CD14-positive monocyte (primary cell): ENCODE results near the gene ACCS. TPM values are rescaled to one million over a fixed set of nuclear protein-coding genes. Genes with fewer than 3 reads are reported as not detected.

Experiments
- DNase-seq, 3 donors: peaks; one replicate each; pipeline ENCODE4 v3.0.0-alpha.2; 2011 to 2022
- H2AFZ ChIP-seq: 2 replicates; pipeline ENCODE4 v1.6.0; 2012; ENCODE audit warnings: mild to moderate bottlenecking, low read depth, low read length, inconsistent platforms; ENCODE audit not compliant: insufficient read depth, poor library complexity, severe bottlenecking
- H3K27ac ChIP-seq, 2 donors: 1 replicate in 1 of 2; 2 replicates in 1 of 2; pipeline ENCODE4 v1.5.1; 2012 to 2013; ENCODE audit warnings: low read length in 2 of 2, control low read depth in 1 of 2, inconsistent platforms in 1 of 2, low read depth in 1 of 2, mild to moderate bottlenecking in 1 of 2
- H3K27me3 ChIP-seq, 2 donors: one replicate each; pipeline versions ENCODE4 v1.6.0 to v1.6.1; 2011 to 2013; ENCODE audit warnings: low read length in 2 of 2; ENCODE audit not compliant: control insufficient read depth in 2 of 2, insufficient read depth in 2 of 2
- H3K36me3 ChIP-seq, 2 donors: replicated peaks in 1 of 2; 1 replicate in 1 of 2; 2 replicates in 1 of 2; pipeline versions ENCODE4 v1.5.1 to v1.6.1; 2012 to 2013; ENCODE audit warnings: low read length in 2 of 2, control low read depth in 1 of 2, inconsistent platforms in 1 of 2, mild to moderate bottlenecking in 1 of 2; ENCODE audit not compliant: insufficient read depth in 2 of 2, control insufficient read depth in 1 of 2
- H3K4me1 ChIP-seq, 2 donors: 1 replicate in 1 of 2; 2 replicates in 1 of 2; pipeline versions ENCODE4 v1.5.1 to v1.6.1; 2012 to 2013; ENCODE audit warnings: low read length in 2 of 2, control low read depth in 1 of 2, inconsistent platforms in 1 of 2, mild to moderate bottlenecking in 1 of 2, moderate library complexity in 1 of 2; ENCODE audit not compliant: insufficient read depth in 2 of 2, control insufficient read depth in 1 of 2
- H3K4me2 ChIP-seq: replicated peaks from 2 replicates; pipeline ENCODE3; 2012; ENCODE audit warnings: low read length, moderate library complexity, mild to moderate bottlenecking; ENCODE audit not compliant: poor library complexity, severe bottlenecking; ENCODE audit errors: extremely low read depth
- H3K4me3 ChIP-seq, 3 experiments: fragments of 200-600 bp in 1 of 3; sonication (generic) in 1 of 3; replicated peaks in 1 of 3; 1 replicate in 2 of 3; 2 replicates in 1 of 3; pipeline ENCODE4 v1.5.1; 2011 to 2013; ENCODE audit warnings: low read length in 3 of 3, mild to moderate bottlenecking in 3 of 3, control low read depth in 2 of 3, low read depth in 2 of 3, inconsistent platforms in 1 of 3, moderate library complexity in 1 of 3
- H3K79me2 ChIP-seq: 2 replicates; pipeline ENCODE4 v1.6.0; 2012; ENCODE audit warnings: mild to moderate bottlenecking, control low read depth, inconsistent platforms, low read length, moderate library complexity; ENCODE audit not compliant: insufficient read depth
- H3K9ac ChIP-seq: 2 replicates; pipeline ENCODE4 v1.6.0; 2017; ENCODE audit warnings: low read length, mild to moderate bottlenecking; ENCODE audit not compliant: insufficient read depth, poor library complexity, severe bottlenecking
- H3K9me3 ChIP-seq, 2 donors: replicated peaks in 1 of 2; 1 replicate in 1 of 2; 2 replicates in 1 of 2; pipeline versions ENCODE4 v1.5.1 to v1.6.1; 2012 to 2013; ENCODE audit warnings: low read length in 2 of 2, control low read depth in 1 of 2; ENCODE audit not compliant: control insufficient read depth in 1 of 2, insufficient read depth in 1 of 2
- H4K20me1 ChIP-seq: 2 replicates; pipeline ENCODE4 v1.6.0; 2012; ENCODE audit warnings: mild to moderate bottlenecking, low read length, control low read depth, moderate library complexity; ENCODE audit not compliant: insufficient read depth
- H3K27ac Mint-ChIP-seq, 7 donors: one replicate each; pipeline ENCODE4 v1.8.0; 2020; ENCODE audit warnings: mild to moderate bottlenecking in 7 of 7, mixed read lengths in 7 of 7, moderate library complexity in 6 of 7, inconsistent platforms in 2 of 7
- H3K27me3 Mint-ChIP-seq, 3 donors: one replicate each; pipeline ENCODE4 v1.8.0; 2021 to 2022; ENCODE audit warnings: low read depth in 3 of 3, mild to moderate bottlenecking in 3 of 3, mixed read lengths in 3 of 3, moderate library complexity in 3 of 3, inconsistent platforms in 1 of 3
- H3K36me3 Mint-ChIP-seq, 2 donors: one replicate each; pipeline ENCODE4 v1.8.0; 2020; ENCODE audit warnings: mixed read lengths in 2 of 2, inconsistent platforms in 1 of 2, mild to moderate bottlenecking in 1 of 2
- H3K4me1 Mint-ChIP-seq: one replicate; pipeline ENCODE4 v1.8.0; 2020; ENCODE audit warnings: mild to moderate bottlenecking, mixed read lengths
- H3K4me3 Mint-ChIP-seq, 2 donors: one replicate each; pipeline ENCODE4 v1.8.0; 2020; ENCODE audit warnings: mild to moderate bottlenecking in 2 of 2, mixed read lengths in 2 of 2, moderate library complexity in 1 of 2
- H3K9me3 Mint-ChIP-seq, 7 donors: one replicate each; pipeline ENCODE4 v1.8.0; 2020 to 2022; ENCODE audit warnings: mixed read lengths in 7 of 7, mild to moderate bottlenecking in 6 of 7, moderate library complexity in 6 of 7, inconsistent platforms in 2 of 7
- CTCF ChIP-seq: fragments of 200-600 bp; IDR thresholded peaks from one replicate; pipeline ENCODE4 v1.8.0; 2022; ENCODE audit warnings: antibody characterized with exemption, mild to moderate bottlenecking
- WGBS: methylation state at CpG from one replicate; pipeline ENCODE4 v1.1.5; 2013; ENCODE audit warnings: missing lambda C conversion rate; ENCODE audit not compliant: insufficient coverage; 5-methylcytosine and 5-hydroxymethylcytosine counted together
- intact Hi-C, 2 donors: fragments of 100-400 bp; cut with micrococcal nuclease; formaldehyde crosslinking; loops; one replicate each; pipeline versions ENCODE4 v1.15.0 to v1.15.1; 2023
- polyA plus RNA-seq, 3 donors: library from polyadenylated mRNA; depleted of rRNA in 1 of 3; unstranded in 2 of 3; stranded (reverse) in 1 of 3; fragments of 300-500 nt in 2 of 3; fragments of >200 nt in 1 of 3; fragmentation: Illumina TruSeq in 2 of 3; gene quantifications; 1 replicate in 2 of 3; 2 replicates in 1 of 3; pipeline ENCODE4 v1.2.3, GENCODE V29; 2012 to 2021

Gene ACCS
- polyA plus RNA-seq, 3 donors = 1.3 to 46.6 (median 1.7) TPM

DNA sequence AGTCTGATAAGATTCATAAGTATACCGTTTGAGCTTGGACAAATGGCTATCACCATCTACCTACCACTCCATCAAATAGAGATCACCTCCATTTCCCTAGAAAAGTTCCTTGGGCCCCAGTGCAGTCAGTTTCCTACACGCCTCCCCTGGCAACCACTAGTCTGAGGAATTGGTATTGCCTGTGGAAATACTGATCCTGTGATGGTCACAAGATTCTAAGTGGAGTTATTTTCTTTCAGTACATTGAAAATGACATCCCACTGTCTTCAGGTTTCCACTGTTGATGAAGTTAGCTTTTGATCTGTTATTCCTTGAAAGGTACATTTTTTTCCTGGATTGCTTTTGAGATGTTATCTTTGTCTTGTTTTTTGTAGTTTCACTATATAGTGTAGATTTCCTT is 22.9 kb upstream of the ACCS start:
- Histone ChIP-seq H3K27ac (no peak overlapping the region), H2AFZ (no peak overlapping the region), H3K36me3 (no peaks in the 10 kb centered on the region), H3K79me2 (no peaks in the 10 kb centered on the region), H4K20me1 (no peaks in the 10 kb centered on the region), H3K27me3 (no peaks in the 10 kb centered on the region), H3K4me3 (no peak overlapping the region), H3K4me1 (no peaks in the 10 kb centered on the region), H3K9me3 (peaks cover 0 to 2% of the 10 kb centered on the region in 2 donors), H3K9ac (no peak overlapping the region), H3K4me2 (no peak overlapping the region)
- TF ChIP-seq CTCF = no peak
- no peak for DNase-seq
- no CpG with 5 or more reads among the region's 2 CpGs for WGBS
- H3K4me3 Mint-ChIP-seq = no peak overlapping the region
- peaks cover 0 to 6% (median 2%) of the 10 kb centered on the region in 7 donors for H3K9me3 Mint-ChIP-seq
- peaks cover 4 to 9% (median 7%) of the 10 kb centered on the region in 3 donors for H3K27me3 Mint-ChIP-seq
- H3K27ac Mint-ChIP-seq = no peak overlapping the region
- H3K4me1 Mint-ChIP-seq = no peaks in the 10 kb centered on the region
- no peaks in the 10 kb centered on the region for H3K36me3 Mint-ChIP-seq
- intact Hi-C loops = no loop called here

DNA sequence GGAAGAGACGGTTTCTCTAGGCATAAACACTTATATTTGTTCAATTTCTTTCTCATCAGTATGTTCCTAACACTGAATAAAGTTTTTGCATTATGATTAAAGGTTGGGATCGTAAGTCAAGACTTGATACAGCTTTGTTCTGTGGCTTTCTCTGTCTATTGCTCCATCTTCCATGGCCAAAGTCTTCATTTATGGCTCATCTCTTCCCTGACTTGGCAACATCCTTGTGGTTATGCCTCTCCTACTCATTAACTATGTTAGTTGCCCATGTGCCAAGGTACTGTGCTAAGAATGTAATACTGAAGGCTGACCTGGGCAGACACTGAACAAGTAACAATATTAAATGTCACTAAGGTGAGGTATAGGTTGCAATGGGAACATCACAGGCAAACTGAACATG is 19.9 kb upstream of the ACCS start:
- no peaks in the 10 kb centered on the region for H4K20me1 ChIP-seq
- no peak for DNase-seq
- no CpG with 5 or more reads among the region's 2 CpGs for WGBS
- no peaks in the 10 kb centered on the region for H3K4me1 ChIP-seq
- no peak overlapping the region for H3K4me2 ChIP-seq
- no peak overlapping the region for H3K4me3 Mint-ChIP-seq
- no peak overlapping the region for H3K27ac Mint-ChIP-seq
- H3K79me2 ChIP-seq = no peaks in the 10 kb centered on the region
- H3K27me3 ChIP-seq = no peaks in the 10 kb centered on the region
- peaks cover 3 to 7% (median 5%) of the 10 kb centered on the region in 3 donors for H3K27me3 Mint-ChIP-seq
- H3K4me1 Mint-ChIP-seq = no peaks in the 10 kb centered on the region
- no peak for TF ChIP-seq CTCF
- H3K9ac ChIP-seq = no peak overlapping the region
- H3K9me3 Mint-ChIP-seq = peaks cover 0 to 2% (median 0%) of the 10 kb centered on the region in 7 donors
- H3K9me3 ChIP-seq = no peaks in the 10 kb centered on the region
- no peak overlapping the region for H3K4me3 ChIP-seq
- intact Hi-C loops = no loop called here
- H3K36me3 ChIP-seq = no peaks in the 10 kb centered on the region
- no peak overlapping the region for H3K27ac ChIP-seq
- H3K36me3 Mint-ChIP-seq = no peaks in the 10 kb centered on the region
- no peak overlapping the region for H2AFZ ChIP-seq
